ENCODE measurements around the gene IRAK2. TPM values are rescaled to one million over a fixed set of nuclear protein-coding genes. Genes with fewer than 3 reads are reported as not detected.

IRAK2 gene
- total and polyA plus RNA-seq, 2 experiments from 2014 or later, result 2.5 to 3.7 TPM

DNA sequence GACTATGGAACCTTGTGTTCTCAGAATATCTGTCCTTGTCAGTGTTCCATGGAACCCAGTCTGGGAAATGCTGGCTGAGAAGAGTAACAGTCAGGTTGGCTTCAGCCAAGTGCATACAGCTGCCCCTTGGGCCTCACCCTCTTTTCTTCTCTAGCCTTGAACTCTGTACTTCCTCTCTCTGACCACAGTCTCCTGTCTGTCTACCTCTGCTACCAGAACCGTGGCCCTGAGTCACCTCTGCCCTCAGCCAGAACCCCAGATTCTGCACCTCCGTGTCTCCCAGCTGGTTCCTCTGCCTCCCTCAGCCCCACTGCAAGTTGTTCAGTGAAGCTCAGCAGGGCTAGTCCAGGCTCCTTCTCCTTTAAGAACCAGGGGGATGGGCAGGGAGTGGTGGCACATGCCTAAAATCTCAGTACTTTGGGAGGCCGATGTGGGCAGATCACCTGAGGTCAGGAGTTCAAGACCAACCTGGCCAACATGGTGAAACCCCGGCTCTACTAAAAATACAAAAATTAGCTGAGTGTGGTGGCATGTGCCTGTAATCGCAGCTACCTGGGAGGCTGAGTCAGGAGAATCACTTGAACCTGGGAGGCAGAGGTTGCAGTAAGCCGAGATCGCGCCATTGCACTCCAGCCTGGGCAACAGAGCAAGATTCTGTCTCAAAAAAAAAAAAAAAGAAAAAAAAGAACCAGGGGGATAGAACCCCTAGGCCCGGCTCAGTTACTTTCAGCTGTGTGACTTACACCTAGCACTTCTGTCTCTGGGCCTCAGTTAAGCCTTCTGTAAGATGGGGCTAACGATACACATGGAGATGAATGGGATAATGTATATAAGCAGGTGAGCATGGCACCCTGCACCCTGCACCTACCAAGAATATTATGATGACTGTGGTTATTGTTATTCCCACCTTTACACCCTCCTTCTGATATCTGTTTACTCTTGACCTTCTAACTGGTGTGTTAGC is 59.2 kb downstream of the IRAK2 start:
- Histone ChIP-seq H3K27me3 (no peaks in the 10 kb centered on the region), H2AFZ (no peak overlapping the region), H3K9me3 (ENCODE audit: low read depth) (no peaks in the 10 kb centered on the region), H3K4me3 (no peak overlapping the region), H3K9me2 (replicated peaks; ENCODE audit: insufficient read depth) (no peaks in the 10 kb centered on the region), H4K20me1 (ENCODE audit: insufficient read depth, poor library complexity, severe bottlenecking) (no peaks in the 10 kb centered on the region), H3K27ac (no peak overlapping the region), H3K79me2 (no peaks in the 10 kb centered on the region), H3K36me3 (replicated peaks; ENCODE audit: insufficient read depth, low read depth) (no peaks in the 10 kb centered on the region), H3K4me2 (no peak overlapping the region), H3K4me1 (ENCODE audit: insufficient read depth) (no peaks in the 10 kb centered on the region)
- DNase-seq (ENCODE audit: low spot score), result no peak
- WGBS (ENCODE audit: low lambda C conversion rate, missing lambda C conversion rate), result 89% methylated on average over 10 of the region's 10 CpGs
- TF ChIP-seq, protein P1, sequence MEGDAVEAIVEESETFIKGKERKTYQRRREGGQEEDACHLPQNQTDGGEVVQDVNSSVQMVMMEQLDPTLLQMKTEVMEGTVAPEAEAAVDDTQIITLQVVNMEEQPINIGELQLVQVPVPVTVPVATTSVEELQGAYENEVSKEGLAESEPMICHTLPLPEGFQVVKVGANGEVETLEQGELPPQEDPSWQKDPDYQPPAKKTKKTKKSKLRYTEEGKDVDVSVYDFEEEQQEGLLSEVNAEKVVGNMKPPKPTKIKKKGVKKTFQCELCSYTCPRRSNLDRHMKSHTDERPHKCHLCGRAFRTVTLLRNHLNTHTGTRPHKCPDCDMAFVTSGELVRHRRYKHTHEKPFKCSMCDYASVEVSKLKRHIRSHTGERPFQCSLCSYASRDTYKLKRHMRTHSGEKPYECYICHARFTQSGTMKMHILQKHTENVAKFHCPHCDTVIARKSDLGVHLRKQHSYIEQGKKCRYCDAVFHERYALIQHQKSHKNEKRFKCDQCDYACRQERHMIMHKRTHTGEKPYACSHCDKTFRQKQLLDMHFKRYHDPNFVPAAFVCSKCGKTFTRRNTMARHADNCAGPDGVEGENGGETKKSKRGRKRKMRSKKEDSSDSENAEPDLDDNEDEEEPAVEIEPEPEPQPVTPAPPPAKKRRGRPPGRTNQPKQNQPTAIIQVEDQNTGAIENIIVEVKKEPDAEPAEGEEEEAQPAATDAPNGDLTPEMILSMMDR (IDR thresholded peaks at IDR 0.05; ENCODE audit: poor library complexity), result no peak
- TF ChIP-seq EZH2phosphoT487 (IDR thresholded peaks at IDR 0.05; ENCODE audit: low read depth, severe bottlenecking, unreplicated experiment), result no peak
- TF ChIP-seq EZH2 (IDR thresholded peaks at IDR 0.05; ENCODE audit: borderline replicate concordance), result no peak

DNA sequence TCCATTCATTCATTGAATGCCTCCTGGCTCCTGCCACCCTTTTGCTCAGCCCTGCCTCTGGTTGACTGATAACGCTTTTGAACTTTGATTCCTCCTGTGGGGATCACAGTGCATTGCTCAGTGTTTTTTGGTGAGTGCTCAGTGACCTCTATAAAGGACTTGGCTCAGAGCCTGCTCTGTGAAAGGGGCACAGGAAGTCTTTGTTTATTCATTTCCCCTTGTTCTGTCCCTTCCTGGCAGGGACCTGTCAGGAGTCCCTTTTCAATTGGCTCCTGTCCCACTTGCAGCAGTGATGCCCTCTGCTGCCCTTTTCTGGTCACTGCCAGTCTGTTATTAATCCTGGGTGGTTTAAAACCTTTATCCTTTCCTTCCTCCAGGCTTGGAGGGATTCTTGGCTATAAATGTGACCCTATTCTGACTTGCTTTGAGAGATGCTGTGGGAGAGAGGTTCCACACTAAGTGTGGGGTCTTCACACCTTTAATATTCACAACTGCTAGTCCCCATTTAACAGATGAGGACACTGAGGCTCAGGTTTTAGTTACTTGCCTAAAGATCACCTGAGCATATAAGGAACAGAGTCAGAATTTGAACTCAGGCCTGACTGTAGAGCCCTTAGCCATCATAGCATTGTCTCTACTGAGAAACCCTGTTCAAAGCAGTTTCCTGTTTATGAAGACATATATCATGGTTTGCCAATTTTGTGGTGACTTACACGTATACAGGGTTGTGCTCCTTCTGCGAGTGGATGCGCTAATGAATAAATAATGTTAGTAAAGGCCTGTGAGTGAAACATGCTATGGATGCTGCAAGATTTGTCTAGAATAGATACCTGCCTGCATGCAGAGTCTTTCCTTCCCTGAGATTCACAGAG is 60.3 kb downstream of the IRAK2 start:
- H4K20me1 ChIP-seq (ENCODE audit: insufficient read depth, poor library complexity, severe bottlenecking), result no peaks in the 10 kb centered on the region
- H3K27me3 ChIP-seq, result no peaks in the 10 kb centered on the region
- DNase-seq (ENCODE audit: low spot score), result peak; percentile 80
- H3K79me2 ChIP-seq, result no peaks in the 10 kb centered on the region
- TF ChIP-seq EZH2phosphoT487 (IDR thresholded peaks at IDR 0.05; ENCODE audit: low read depth, severe bottlenecking, unreplicated experiment), result no peak
- TF ChIP-seq, protein P1 (IDR thresholded peaks at IDR 0.05; ENCODE audit: poor library complexity), result peak; percentile 73
- H3K27ac ChIP-seq, result no peak overlapping the region
- H3K9me2 ChIP-seq (replicated peaks; ENCODE audit: insufficient read depth), result no peaks in the 10 kb centered on the region
- H3K9me3 ChIP-seq (ENCODE audit: low read depth), result no peaks in the 10 kb centered on the region
- no peak overlapping the region for H3K4me2 ChIP-seq
- 79% methylated on average over 4 of the region's 4 CpGs for WGBS (ENCODE audit: low lambda C conversion rate, missing lambda C conversion rate)
- no peaks in the 10 kb centered on the region for H3K4me1 ChIP-seq (ENCODE audit: insufficient read depth)
- H2AFZ ChIP-seq, result no peak overlapping the region
- no peak overlapping the region for H3K4me3 ChIP-seq
- H3K36me3 ChIP-seq (replicated peaks; ENCODE audit: insufficient read depth, low read depth), result no peaks in the 10 kb centered on the region

DNA sequence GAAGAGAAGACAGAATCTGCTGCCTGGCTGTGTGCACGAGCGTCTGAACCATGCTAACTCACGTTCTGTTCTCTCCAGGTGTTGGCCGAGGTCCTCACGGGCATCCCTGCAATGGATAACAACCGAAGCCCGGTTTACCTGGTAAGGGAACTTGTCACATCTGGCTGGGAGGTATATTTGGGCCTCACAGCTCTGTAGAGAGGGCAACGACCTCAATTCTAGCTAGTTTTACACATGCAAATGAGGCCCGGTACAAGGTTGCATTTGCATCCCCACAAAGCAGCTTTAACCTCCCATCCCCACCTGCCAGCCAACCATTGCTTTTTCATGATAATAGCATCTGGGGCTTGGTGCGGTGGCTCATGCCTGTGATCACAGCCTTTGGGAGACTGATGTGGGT is 61.6 kb downstream of the IRAK2 start:
- Histone ChIP-seq H3K79me2 (no peaks in the 10 kb centered on the region), H3K36me3 (replicated peaks; ENCODE audit: insufficient read depth, low read depth) (no peaks in the 10 kb centered on the region), H3K9me2 (replicated peaks; ENCODE audit: insufficient read depth) (no peaks in the 10 kb centered on the region), H3K27ac (no peak overlapping the region), H3K4me1 (ENCODE audit: insufficient read depth) (no peaks in the 10 kb centered on the region), H3K4me3 (no peak overlapping the region), H4K20me1 (ENCODE audit: insufficient read depth, poor library complexity, severe bottlenecking) (no peaks in the 10 kb centered on the region), H3K9me3 (ENCODE audit: low read depth) (no peaks in the 10 kb centered on the region), H2AFZ (no peak overlapping the region), H3K4me2 (no peak overlapping the region), H3K27me3 (no peaks in the 10 kb centered on the region)
- TF ChIP-seq EZH2phosphoT487 (IDR thresholded peaks at IDR 0.05; ENCODE audit: low read depth, severe bottlenecking, unreplicated experiment), result no peak
- no peak for TF ChIP-seq EZH2 (IDR thresholded peaks at IDR 0.05; ENCODE audit: borderline replicate concordance)
- TF ChIP-seq, protein P1 (IDR thresholded peaks at IDR 0.05; ENCODE audit: poor library complexity), result no peak
- no peak for DNase-seq (ENCODE audit: low spot score)
- WGBS (ENCODE audit: low lambda C conversion rate, missing lambda C conversion rate), result 53% methylated on average over 10 of the region's 10 CpGs
